HG02973 (cell line): ENCODE data around the gene RNF2.
"Not testable (repeated sequence)": the region's sequence is repeated elsewhere in the genome, so short reads cannot be mapped to it uniquely, and the experiment has no call there.

Experiments used
- ATAC-seq: cut with Tn5 transposase; IDR thresholded peaks from one replicate; pipeline ENCODE4 v1.9.1; 2021; ENCODE audit warnings: moderate library complexity; ENCODE audit not compliant: unreplicated experiment

Gene RNF2

GRCh38 chr1:185049670-185050069 lies 4.3 kb downstream of the RNF2 start:
- ATAC-seq = no peak

GRCh38 chr1:185050823-185051451 lies 5.6 kb downstream of the RNF2 start:
- no peak for ATAC-seq

GRCh38 chr1:185053204-185053603 lies 7.8 kb downstream of the RNF2 start:
- no peak for ATAC-seq

GRCh38 chr1:185054365-185055060 lies 9.2 kb downstream of the RNF2 start:
- ATAC-seq = no peak

GRCh38 chr1:185058110-185058509 lies 12.8 kb downstream of the RNF2 start:
- ATAC-seq = no peak

GRCh38 chr1:185058876-185059275 lies 13.5 kb downstream of the RNF2 start:
- ATAC-seq = no peak

- ATAC-seq = no peak
These were observed 14.7 kb downstream of the RNF2 start for GRCh38 chr1:185059950-185060571.

GRCh38 chr1:185062710-185063370 lies 17.5 kb downstream of the RNF2 start:
- ATAC-seq = no peak

- no peak for ATAC-seq
These were observed 18.4 kb downstream of the RNF2 start for GRCh38 chr1:185063719-185064118.

- not testable (repeated sequence) for ATAC-seq
These were observed 19.6 kb downstream of the RNF2 start for GRCh38 chr1:185065006-185065405.

GRCh38 chr1:185066181-185066580 lies 20.8 kb downstream of the RNF2 start:
- ATAC-seq = no peak

- no peak for ATAC-seq
These were observed 23.0 kb downstream of the RNF2 start for GRCh38 chr1:185068341-185068740.

- no peak for ATAC-seq
These were observed 23.9 kb downstream of the RNF2 start for GRCh38 chr1:185069202-185069772.

GRCh38 chr1:185070051-185070450 lies 24.7 kb downstream of the RNF2 start:
- ATAC-seq = no peak

GRCh38 chr1:185073725-185074124 lies 28.4 kb downstream of the RNF2 start:
- ATAC-seq = no peak

GRCh38 chr1:185074307-185074706 lies 28.9 kb downstream of the RNF2 start:
- ATAC-seq = no peak

- no peak for ATAC-seq
These were observed 30.1 kb downstream of the RNF2 start for GRCh38 chr1:185075476-185075875.

- no peak for ATAC-seq
These were observed 32.0 kb downstream of the RNF2 start for GRCh38 chr1:185077374-185077773.

GRCh38 chr1:185080422-185080821 lies 35.1 kb downstream of the RNF2 start:
- no peak for ATAC-seq

- ATAC-seq = no peak
These were observed 38.5 kb downstream of the RNF2 start for GRCh38 chr1:185083818-185084217.

- no peak for ATAC-seq
These were observed 41.7 kb downstream of the RNF2 start for GRCh38 chr1:185087101-185087500.
